CD4-positive, alpha-beta T cell treated with Interleukin-10 for 1 hour (primary cell): ENCODE measurements around the gene CACNA1D.
"Not testable (repeated sequence)": the region's sequence is repeated elsewhere in the genome, so short reads cannot be mapped to it uniquely, and the experiment has no call there.

Experiments used
- DNase-seq: peaks from one replicate; pipeline ENCODE4 v3.0.0-alpha.2; 2020

Gene CACNA1D

DNA sequence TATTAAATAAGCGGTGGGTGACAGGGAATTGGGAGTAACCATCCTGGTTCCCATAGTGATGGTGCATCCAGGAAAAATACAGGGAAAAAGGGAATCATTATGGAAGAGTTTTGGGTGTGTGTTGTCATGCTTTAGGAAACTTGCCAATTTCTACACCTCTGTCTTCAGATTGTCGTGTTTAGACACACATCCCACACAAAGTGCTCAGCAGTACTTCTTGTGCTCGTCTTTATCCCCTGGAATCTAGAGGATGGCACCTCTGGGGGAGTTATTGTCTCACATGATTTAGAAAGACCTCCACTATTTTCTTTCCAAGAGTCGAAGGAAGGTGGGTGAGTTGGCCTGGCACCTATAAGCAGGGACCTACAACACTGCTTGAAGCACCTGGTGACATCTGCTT lies 35.8 kb downstream of the CACNA1D start:
- DNase-seq = no peak

DNA sequence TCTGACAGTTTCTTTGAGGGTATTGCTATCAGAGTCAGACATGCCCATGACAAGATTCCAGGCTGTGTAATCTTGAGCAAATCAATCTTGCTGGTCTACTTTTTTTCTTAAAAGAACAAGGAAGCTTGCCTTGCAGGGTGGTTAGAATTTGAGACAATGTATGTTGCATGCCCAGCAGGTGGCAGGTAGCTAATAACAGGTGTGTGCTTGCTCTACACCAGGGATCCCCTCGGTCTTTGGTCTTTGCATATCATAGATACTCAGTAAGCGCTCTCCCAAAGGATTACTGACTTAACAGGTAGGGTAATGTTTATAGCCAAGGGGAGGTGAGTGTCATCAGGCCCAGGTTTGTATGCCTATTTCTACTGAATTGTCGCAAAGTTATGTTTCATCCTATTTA lies 37.3 kb downstream of the CACNA1D start:
- no peak for DNase-seq

DNA sequence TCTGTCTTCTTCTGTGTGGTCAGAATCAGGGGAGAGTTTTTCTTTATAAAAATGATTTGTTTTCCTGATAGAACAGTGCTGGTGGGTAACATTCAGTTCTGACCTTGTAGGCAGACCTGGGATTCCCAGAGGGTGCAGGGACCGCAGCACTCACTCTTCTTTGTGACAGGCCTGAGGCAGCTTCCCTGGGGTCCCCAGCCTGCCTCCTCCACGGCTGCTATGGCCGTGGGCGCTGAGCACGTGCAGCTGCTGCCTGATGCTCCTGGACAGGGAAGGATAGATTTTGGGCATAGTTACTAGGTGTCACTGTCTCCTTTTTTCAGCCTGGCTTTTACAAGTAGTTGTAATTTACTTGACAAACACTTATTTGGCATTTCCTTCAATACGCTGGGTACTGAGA lies 39.1 kb downstream of the CACNA1D start:
- no peak for DNase-seq

DNA sequence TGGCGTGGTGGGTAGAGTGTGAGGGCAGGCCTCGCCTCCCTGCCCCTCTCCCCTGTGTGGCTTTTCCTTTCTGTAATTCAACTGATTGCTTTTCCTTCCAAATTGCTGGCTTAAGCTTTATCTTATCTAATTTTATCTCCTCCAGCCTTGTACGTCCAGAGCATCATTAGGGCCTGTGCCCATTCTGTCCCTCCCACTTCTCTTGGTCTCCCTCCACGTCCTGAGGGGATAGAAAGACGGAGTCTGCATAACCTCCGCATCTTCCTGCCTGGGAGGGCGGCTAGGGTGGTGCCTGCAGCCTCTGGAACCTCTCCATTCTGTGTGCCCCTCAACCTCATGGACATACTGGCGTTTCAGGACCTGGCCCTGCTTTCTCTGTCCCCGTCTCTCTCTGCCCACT lies 39.8 kb downstream of the CACNA1D start:
- DNase-seq = no peak

DNA sequence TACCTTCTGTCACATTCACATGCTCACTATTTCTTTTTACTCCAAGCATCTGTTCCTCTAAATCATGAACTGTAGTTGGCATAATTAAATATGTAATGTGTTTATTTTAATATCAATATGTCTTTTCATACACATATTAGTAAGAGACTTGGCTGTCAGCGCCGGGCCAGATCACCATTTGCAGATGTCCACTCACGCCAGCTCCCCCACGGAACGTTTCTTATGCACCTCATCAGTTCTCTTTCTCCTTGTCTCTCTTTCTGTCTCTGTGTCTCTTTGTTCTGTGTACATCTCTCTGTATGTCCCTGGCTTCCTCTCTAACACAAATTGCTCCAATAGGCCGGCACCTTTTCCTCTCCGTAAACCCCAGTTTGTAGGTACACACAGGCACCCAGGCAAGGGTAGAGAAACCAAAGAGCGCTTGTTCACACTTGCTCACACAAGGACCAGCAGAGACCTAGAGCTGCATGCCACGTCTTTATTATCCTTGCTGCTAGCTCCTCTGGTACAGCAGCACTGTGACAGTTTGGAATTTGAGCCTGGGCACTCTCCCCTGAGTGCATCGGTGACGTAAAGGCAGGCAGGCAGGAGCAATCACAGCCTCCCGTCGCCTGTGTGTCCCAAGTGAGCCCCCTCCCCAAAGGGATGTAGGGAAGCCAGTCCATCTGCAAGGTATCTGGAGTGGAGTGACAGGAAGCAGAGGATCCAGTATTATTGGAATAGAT lies 40.4 kb downstream of the CACNA1D start:
- no peak for DNase-seq

DNA sequence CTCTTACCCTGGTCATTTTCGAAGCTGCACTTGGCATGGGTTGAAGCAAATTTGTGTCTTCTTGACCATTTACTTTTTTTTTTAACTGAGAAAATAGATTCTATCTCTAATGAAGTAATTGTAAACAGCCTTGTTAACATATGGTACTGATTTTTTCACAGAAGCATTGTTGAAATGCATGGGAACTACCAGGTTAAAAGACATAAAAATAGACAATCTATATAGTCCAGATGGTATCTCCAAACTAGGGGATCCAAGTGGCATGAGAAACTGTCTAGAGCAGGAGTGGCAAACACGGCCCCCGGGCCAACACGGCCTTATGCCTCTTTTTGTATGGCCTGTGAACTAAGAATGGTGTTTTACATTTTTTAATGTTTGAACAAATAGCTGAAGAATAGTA lies 41.9 kb downstream of the CACNA1D start:
- DNase-seq = no peak

DNA sequence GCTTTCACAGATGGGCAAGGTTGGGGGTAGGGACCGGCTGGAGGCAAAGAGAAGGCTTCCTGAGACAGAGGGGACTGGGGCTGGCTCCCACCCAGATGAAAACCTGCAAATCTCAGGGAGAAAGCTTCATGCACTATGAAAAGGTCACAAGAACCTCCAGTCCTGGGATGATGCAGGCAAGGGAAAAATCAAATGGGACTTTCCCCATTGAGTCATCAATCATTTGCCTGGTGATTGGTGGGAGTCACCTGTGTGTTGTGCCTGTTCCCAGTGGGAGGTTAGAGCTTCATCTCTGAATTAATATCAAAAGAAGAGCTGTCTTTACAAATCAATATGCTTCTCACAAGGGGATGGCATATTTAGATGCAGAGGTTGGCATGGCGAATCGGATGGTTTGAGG lies 49.9 kb downstream of the CACNA1D start:
- DNase-seq = no peak

DNA sequence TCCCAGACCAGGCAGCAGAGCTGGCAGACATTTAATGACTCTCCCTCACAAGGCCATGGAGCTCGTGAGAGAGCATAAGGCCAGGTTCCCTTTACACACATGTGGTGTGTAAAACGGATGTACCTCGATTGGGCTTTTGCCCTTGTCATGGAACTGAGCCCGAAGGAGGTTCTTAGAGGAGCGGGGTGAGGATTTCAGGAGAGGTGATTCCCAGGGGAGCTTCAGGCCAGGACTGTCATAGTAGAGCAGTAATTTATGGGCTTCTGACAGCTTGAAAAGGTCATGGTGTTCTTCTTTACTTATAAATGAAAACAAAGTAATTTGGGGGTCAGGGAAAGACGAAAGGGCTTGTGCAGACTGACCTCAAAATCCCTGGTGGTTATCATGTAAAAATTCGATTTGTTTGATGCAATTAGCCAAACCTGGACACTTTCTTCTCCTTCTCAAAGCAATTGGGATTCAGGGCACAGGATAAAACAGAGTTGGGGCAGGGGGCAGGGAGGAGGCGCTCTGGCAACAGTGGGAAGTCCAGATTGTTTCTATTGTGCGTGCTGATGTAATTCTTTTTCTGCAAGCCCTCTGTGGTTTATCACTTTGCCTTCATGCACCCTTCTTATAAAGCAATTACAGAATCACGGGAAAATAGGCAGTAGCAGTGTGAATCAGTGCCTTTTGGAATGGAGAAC lies 51.0 kb downstream of the CACNA1D start:
- DNase-seq = no peak

DNA sequence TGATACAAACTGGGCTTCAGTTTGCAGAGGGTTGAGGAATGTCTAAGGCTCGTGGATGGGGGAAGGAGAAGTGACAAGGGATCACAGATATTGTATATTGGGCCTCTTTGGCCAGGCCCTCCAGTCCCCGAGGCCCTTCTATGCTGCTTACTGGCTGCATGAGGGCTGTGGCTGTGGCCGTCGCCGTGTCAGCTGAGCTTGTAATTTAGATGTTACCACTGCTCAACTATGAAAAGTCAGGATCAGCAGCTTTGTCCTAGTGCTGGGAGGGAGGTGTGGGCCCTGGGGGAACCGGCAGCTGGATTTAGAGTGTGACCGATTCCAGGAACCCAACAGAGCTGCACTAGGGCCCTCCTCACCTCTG lies 51.6 kb downstream of the CACNA1D start:
- DNase-seq = no peak

DNA sequence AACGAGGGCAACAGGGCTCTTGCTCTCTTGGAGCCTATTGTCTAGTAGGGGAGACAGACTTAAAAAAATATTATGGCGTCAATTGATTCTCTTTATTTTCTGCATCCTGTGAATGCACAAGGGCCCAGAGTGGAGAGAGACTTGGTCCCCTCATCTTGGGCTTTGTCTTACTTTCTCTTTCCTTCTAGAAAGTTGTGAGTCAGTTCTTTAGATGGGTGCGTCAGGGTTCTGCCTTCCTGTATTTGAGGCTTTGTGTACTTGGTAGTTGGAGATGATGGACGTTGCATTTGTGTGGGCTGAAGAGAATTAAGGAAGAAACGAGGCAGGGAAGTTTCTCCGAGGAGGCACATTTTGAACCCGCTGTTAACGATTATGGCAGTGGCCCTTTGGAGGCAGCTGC lies 52.9 kb downstream of the CACNA1D start:
- DNase-seq = no peak

DNA sequence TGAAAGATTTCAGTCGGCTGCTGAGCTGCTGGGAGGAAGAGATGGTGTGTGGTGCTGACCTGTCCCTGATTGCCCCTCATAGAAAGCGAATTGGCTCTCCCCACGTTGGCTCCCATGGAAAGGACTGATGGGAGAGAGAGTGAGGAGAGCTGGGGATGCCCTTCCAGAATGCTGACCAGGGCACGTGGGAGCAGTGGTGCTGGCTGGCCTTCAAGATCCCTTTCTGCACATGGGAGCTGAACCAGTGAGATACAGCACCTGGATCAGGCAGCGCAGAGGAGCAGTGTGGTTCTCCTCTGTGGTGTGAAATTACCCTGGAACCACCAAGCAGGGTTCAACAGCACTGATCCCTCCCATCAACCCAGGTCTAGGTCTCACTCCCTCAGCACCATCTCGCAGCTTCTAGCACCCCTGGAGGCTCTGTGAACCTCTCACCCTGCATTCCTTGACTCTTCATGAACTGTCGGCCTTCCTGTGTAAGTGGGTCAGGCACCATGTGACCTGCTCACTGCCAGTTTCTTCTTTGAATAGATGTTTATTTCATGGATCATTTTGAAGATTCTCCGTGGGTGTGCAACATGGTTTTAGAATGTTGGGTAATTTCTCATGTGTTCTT lies 55.7 kb downstream of the CACNA1D start:
- DNase-seq = no peak

DNA sequence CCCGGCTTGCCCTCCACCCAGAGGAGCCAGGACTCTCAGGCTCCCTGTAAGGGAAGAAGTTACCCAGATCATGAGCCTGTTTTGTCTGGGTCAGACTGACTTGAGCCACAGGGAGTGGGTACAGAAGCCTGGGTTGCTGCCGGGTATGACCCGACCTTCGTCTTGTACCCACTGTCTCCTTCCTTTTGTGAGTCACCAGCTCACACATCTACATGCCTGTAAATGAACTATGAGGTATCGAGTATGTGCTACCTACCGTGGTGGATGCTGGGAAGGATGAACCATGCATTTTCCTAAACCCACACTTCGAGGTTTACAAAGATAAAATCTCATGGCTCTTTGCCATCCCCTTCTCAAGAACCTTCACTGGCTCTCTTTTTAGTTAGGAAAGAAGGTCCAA lies 56.9 kb downstream of the CACNA1D start:
- DNase-seq = no peak

DNA sequence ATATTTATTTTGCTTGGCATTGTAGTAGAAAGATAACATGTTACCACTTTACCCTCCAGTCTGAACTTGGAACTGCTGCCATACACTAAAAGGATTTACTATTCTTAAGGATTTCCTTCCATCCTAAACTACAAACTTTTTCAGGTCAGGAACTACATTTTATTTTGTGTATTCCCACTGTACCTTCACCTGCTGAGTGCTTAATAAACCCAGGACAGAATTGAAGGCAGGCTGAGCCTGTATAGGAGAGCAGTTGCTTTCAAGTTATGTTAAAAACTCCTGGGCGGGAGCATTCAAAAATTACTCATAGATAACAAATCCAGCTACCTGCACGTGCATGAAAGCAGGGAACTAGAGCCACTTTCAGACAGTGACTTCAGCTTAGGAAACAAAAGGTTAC lies 58.3 kb downstream of the CACNA1D start:
- no peak for DNase-seq

DNA sequence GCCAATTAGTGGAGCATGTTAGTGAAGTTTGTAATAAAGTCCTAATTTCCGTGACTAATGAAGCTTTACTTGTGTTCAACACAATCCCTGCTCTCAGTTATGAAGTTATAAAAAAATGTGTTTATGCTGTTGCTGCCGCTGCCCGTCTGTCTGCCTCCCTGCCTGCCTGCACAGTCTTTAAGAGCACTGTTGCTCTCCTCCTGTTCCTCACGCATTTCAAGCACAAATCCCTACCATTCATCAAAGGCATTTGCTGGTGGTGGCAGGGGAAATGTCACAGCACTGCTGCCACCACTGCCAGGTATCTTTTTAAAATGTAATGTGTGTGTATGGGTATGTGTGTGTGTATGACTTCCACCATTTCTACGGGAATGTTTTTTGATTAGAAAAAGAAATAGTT lies 58.8 kb downstream of the CACNA1D start:
- DNase-seq = no peak

DNA sequence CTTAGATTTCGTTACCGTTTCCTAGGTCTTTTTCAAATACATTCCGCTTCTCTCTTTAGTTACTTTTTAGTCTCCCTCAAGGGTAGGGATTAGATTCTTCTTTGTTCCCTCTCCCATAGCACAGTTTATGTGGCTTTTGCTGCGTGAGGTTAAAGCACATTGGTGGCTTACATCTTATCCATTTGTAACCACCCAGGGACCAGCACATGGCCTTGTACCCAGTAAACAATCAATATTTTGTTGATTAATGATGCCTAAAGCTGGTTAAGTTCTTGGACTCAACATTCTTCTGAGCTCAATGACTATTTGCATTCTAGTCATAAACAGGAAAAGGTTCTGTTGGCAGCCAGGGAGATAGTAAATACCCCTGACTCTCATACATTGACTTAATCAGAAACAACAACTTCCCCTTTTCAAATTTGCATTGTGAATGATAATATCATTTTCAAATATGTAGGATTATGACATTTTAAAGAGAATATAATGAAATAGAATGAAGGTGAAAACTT lies 60.2 kb downstream of the CACNA1D start:
- no peak for DNase-seq

DNA sequence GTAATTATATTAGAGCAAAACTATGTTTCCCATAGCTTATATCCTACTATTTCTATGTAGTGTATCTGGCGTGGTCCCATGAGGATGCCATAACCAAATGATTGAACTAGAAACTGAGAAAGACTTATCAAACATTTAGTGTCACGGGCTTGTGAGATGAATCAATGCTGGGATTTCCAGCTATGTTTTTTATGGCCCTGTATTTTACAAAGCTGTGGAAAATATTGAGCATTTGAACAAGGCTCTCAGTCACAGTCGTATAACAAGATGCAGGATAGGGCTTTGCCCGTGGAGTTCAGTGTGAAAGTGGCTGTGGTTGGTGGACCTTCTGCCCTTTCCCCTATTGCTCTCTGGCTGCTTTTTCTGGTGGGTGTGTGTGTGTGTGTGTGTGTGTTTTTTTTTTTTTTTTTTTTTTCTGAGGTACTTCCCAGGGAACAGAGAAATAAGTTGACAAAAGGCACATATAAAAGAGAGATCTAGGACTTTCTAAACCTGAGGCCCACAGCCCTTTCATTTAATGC lies 60.7 kb downstream of the CACNA1D start:
- DNase-seq = no peak

DNA sequence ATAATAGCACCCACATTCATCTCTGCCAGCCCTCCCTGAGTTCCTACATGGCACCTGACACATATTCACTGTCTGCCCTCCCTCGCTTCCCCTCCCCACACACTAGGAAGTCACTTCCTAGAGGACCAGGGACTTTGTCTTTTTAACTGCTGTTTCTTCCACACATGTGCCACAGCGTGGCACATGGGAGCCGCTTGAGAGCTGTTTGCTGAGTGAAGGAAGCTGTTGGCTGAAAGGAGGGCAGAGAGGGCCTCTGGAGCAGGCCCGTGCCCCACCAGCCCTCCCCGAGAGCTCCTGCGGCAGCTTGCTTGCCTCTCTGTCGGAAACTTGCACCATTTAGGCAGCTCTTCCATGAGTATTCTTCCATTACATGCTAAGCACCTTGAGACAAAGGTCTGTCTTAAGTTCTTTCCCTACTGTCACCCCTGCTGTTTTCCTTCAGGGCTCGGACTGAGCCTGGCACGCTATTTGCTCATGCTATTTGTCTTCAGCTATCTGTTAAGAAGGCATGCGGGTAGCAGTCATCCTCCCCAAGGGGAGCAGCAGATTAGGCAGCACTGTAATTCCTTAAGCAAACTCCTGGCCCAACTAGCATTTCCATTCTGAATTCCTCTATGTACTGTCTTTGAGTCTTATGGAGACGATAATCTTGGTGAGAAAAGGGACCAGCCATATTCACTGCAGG lies 72.2 kb downstream of the CACNA1D start:
- DNase-seq = no peak

DNA sequence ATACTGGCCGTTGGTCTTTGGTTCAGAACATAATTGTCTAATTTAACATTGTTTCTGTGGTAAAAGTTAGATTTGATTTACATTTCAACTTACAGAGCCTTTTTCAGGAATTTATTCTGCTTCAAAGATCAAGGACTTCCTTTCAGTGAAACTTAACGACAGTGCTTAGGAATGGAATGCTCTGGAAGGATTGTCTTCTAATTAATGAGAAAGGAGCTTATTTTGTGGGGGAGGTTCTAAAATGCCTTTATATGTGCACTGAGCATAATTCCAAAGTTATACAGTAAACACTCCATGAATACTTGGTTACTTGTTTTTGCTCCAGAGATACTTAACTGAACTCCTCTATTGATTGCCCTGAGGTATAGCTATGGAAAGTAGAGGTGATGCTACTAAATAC lies 75.7 kb downstream of the CACNA1D start:
- no peak for DNase-seq

DNA sequence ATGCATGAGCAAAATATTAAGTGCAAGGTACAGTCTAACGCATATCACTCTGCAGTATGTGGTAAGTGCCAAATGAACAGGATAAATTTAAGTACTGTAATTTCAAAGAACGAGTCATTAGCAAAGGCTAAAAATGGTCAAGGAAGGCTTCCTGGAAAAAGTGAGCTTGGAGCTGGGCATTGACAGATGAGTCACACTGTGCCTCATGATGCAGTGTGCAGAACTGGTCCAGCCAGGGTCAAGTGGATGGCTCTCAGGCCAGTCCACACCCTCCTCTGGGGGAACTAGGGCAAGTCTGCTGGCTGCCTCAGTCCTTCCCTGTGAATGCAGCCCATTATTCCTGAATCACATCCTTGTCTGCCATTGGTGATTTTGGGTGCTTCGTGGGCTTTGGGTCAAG lies 76.3 kb downstream of the CACNA1D start:
- DNase-seq = no peak

DNA sequence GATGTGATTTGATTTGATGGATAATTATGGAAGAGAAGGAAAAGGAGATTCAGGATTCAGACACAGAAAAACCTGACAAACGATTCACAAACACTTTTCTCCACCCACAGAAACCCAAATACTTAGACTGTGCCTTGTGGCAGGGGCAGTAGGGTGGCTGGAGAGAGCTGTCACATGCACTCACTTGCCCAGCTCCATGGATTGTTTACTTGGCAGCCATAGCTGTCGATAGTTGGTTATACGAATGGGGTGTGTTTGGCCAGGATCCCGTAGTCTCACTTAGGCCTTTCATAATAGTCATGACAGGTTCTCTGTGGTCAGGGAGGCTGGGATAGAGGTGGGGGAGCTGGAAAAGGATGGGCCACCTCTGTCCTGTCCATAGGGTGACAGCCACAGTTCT lies 76.9 kb downstream of the CACNA1D start:
- DNase-seq = no peak

DNA sequence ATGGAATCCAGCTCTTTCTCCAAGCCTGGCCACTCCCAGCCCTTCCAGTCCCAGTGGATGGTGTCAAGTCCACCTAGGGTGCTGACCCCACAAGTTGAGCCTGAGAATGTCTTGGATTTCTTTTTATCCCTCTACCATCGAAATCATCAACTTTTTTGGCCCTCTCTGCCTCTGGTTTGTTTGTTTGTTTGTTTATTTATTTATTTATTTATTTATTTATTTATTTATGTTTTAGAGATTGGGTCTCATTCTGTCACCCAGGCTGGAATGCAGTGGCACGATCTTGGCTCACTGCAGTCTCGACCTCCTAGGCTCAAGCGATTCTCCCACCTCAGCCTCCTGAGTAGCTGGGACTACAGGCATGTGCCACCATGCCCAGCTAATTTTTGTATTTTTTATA lies 77.8 kb downstream of the CACNA1D start:
- DNase-seq = not testable (repeated sequence)

DNA sequence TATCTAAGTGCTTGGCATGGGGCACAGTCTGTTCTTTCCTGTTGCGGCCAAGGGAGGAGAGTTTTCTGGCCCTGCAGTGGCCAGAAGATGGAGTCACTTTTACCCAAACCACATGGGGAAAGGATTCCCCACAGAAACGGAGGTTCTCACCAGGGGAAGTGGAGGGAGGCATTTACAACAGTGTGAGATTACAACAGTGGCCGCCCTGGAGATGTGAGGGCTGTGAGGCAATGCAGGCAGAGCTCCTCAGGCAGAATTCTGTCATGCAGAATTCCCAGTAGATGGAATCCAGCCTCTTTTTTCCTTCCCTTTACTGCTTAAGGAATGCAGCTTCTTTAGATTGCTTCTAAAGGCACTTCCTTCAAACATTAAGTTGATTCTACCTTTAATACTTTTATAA lies 83.1 kb downstream of the CACNA1D start:
- no peak for DNase-seq

DNA sequence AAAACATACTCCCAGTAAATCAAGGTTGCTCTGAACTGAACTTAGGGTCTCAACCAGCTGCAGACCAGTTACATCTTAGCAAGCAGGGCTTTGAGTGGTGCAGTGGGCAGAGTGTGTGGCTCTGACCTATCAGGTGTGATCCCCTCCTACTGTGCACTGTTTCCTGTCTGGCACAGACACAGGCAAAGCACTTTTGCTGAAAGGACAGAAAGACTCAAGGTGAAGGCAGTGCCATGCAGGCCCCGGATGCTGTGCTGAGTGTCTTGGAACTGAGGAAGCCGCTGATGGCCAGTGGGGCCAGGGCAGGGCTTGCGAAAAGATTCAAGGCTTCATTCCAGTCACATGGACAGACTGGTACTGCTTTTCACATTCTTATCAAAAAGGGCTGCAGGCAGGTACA lies 85.2 kb downstream of the CACNA1D start:
- no peak for DNase-seq

DNA sequence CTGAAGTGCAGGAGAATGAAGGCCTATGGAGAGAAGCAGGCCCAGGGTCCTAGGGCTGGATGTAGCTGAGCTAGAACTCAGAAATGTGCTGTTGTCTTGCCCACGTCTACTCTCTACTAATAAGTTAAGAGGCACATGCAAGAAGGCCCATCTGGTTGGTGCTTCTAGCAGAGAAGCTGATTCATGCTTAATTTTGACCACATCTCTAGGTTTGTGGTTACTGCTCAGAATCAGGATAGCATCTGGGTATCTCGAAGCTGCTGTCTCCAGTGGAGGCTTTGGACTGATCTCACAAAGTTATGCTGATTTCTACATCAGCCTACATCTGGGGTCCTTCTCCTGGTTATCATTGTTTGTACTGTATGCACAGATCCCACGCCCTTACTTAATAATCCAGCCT lies 87.3 kb downstream of the CACNA1D start:
- no peak for DNase-seq
